Measurements from ENCODE around the gene SEC62.

- TF ChIP-seq EZH2 (IDR thresholded peaks at IDR 0.05; ENCODE audit: borderline replicate concordance, low read length): no peak
- TF ChIP-seq, protein P1, sequence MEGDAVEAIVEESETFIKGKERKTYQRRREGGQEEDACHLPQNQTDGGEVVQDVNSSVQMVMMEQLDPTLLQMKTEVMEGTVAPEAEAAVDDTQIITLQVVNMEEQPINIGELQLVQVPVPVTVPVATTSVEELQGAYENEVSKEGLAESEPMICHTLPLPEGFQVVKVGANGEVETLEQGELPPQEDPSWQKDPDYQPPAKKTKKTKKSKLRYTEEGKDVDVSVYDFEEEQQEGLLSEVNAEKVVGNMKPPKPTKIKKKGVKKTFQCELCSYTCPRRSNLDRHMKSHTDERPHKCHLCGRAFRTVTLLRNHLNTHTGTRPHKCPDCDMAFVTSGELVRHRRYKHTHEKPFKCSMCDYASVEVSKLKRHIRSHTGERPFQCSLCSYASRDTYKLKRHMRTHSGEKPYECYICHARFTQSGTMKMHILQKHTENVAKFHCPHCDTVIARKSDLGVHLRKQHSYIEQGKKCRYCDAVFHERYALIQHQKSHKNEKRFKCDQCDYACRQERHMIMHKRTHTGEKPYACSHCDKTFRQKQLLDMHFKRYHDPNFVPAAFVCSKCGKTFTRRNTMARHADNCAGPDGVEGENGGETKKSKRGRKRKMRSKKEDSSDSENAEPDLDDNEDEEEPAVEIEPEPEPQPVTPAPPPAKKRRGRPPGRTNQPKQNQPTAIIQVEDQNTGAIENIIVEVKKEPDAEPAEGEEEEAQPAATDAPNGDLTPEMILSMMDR (conservative IDR thresholded peaks at IDR 0.05 in 1 of 2, IDR thresholded peaks at IDR 0.05 in 1 of 2; ENCODE audit: extremely low read depth in 1 of 2, insufficient read depth in 1 of 2, low read depth in 1 of 2, low read length in 2 of 2): no peak
Observed at GRCh38 chr3:170047133-170047404, 80.5 kb downstream of the SEC62 start.

Data from mammary epithelial cell (primary cell).